Trophoblast cell (in vitro differentiated cells and primary cell): Measurements from ENCODE around the gene RRBP1.

Experiments
- DNase-seq, 2 donors: peaks; one replicate each; pipeline ENCODE4 v3.0.0-alpha.2; 2016
- H2AFZ ChIP-seq: 2 replicates; pipeline ENCODE4 v1.6.1; 2013; ENCODE audit warnings: low read length, moderate library complexity, mild to moderate bottlenecking; ENCODE audit not compliant: insufficient read depth, poor library complexity
- H2AK5ac ChIP-seq: 2 replicates; pipeline ENCODE4 v1.6.1; 2013; ENCODE audit warnings: mild to moderate bottlenecking, low read length
- H2BK120ac ChIP-seq: 2 replicates; pipeline ENCODE4 v1.6.1; 2013; ENCODE audit warnings: low read length, mild to moderate bottlenecking, moderate library complexity; ENCODE audit not compliant: insufficient read depth, poor library complexity
- H2BK12ac ChIP-seq: 2 replicates; pipeline ENCODE4 v1.6.1; 2013; ENCODE audit warnings: mild to moderate bottlenecking, low read length, moderate library complexity
- H2BK5ac ChIP-seq: 2 replicates; pipeline ENCODE4 v1.6.1; 2013; ENCODE audit warnings: low read length, low read depth, moderate library complexity, mild to moderate bottlenecking; ENCODE audit not compliant: poor library complexity
- H3K14ac ChIP-seq: 2 replicates; pipeline ENCODE4 v1.6.1; 2013; ENCODE audit warnings: mild to moderate bottlenecking, low read length
- H3K18ac ChIP-seq: 2 replicates; pipeline ENCODE4 v1.6.1; 2013; ENCODE audit warnings: mild to moderate bottlenecking, low read length
- H3K23ac ChIP-seq: 2 replicates; pipeline ENCODE4 v1.6.1; 2013; ENCODE audit warnings: low read length
- H3K27ac ChIP-seq: 2 replicates; pipeline ENCODE4 v1.5.1; 2013; ENCODE audit warnings: low read depth, mild to moderate bottlenecking, inconsistent platforms, low read length, moderate library complexity
- H3K27me3 ChIP-seq: 2 replicates; pipeline ENCODE4 v1.6.1; 2013; ENCODE audit warnings: inconsistent platforms, mild to moderate bottlenecking, low read length, moderate library complexity; ENCODE audit not compliant: insufficient read depth
- H3K36me3 ChIP-seq, 2 experiments: 1 replicate in 1 of 2; 2 replicates in 1 of 2; pipeline ENCODE4 v1.6.1; 2013; ENCODE audit warnings: low read length in 2 of 2, mild to moderate bottlenecking in 2 of 2, moderate library complexity in 1 of 2; ENCODE audit not compliant: insufficient read depth in 2 of 2, control insufficient read depth in 1 of 2
- H3K4ac ChIP-seq: 2 replicates; pipeline ENCODE4 v1.6.1; 2013; ENCODE audit warnings: low read depth, mild to moderate bottlenecking, low read length, moderate library complexity
- H3K4me1 ChIP-seq, 2 experiments: 1 replicate in 1 of 2; 2 replicates in 1 of 2; pipeline ENCODE4 v1.6.1; 2013; ENCODE audit warnings: low read length in 2 of 2, mild to moderate bottlenecking in 2 of 2, moderate library complexity in 1 of 2; ENCODE audit not compliant: insufficient read depth in 2 of 2, control insufficient read depth in 1 of 2
- H3K4me2 ChIP-seq: 2 replicates; pipeline ENCODE4 v1.6.1; 2013; ENCODE audit warnings: inconsistent platforms, mild to moderate bottlenecking, low read length, moderate library complexity
- H3K4me3 ChIP-seq: 2 replicates; pipeline ENCODE4 v1.5.1; 2013; ENCODE audit warnings: mild to moderate bottlenecking, low read depth, low read length, inconsistent platforms
- H3K79me1 ChIP-seq: one replicate; pipeline ENCODE4 v1.6.1; 2013; ENCODE audit warnings: low read length
- H3K79me2 ChIP-seq: 2 replicates; pipeline ENCODE4 v1.6.1; 2013; ENCODE audit warnings: low read length, mild to moderate bottlenecking; ENCODE audit not compliant: control insufficient read depth, insufficient read depth, poor library complexity
- H3K9ac ChIP-seq: 2 replicates; pipeline ENCODE4 v1.6.1; 2013; ENCODE audit warnings: mild to moderate bottlenecking, low read length
- H3K9me3 ChIP-seq: 2 replicates; pipeline ENCODE4 v1.6.1; 2013; ENCODE audit warnings: low read depth, mild to moderate bottlenecking, control low read depth, inconsistent platforms, low read length; ENCODE audit not compliant: insufficient read depth
- H4K12ac ChIP-seq: 2 replicates; pipeline ENCODE4 v1.6.1; 2013; ENCODE audit warnings: low read depth, mild to moderate bottlenecking, low read length, moderate library complexity
- H4K8ac ChIP-seq: 2 replicates; pipeline ENCODE4 v1.6.1; 2013; ENCODE audit warnings: low read depth, mild to moderate bottlenecking, low read length, moderate library complexity
- H4K91ac ChIP-seq: one replicate; pipeline ENCODE4 v1.6.1; 2013; ENCODE audit warnings: low read depth, mild to moderate bottlenecking, low read length, moderate library complexity
- WGBS: extraction: QIAGEN DNeasy Blood & Tissue Kit; methylation state at CpG from one replicate; pipeline ENCODE4 v1.1.7; 2013; ENCODE audit warnings: missing lambda C conversion rate; ENCODE audit not compliant: insufficient read length, insufficient coverage; ENCODE audit errors: extremely low coverage; 5-methylcytosine and 5-hydroxymethylcytosine counted together

The RRBP1 gene

DNA sequence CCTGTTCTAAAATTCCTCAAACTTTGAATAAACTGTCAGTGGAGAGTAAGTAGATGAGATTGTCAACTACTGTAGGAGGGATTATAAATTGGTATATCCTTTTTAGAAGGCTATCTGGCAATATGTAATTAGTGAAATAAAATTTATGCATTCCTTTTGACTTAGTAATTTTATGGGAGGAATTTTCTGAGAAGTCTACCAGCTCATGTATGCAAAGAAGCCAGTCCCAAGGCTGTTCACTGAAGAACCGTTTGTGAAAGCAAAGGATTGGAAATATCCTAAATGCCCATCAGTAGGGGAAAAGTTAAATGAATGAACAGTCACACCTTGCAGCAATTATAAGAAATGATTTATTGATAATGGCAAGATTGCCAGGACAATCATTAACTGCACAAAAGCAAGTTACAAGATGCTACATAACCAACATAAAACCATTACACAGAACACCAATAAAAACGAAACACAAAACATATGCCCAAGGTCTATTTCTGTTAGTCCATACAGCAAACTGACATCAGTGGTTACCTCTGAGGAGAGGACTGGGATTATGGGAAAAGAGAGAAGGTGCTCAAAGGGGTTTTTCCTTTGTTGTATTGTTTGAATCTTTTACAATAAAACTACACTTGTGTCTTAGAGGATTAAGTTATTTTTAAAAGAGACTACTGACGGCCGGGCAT is 116.7 kb downstream of the RRBP1 start:
- Histone ChIP-seq H3K27me3 (no peaks in the 10 kb centered on the region), H2AK5ac (no peak overlapping the region), H3K36me3 (no peaks in the 10 kb centered on the region), H3K4ac (no peak overlapping the region), H3K18ac (no peak overlapping the region), H3K4me1 (peaks cover 17% of the 10 kb centered on the region in 2 experiments), H3K79me2 (peaks cover 11% of the 10 kb centered on the region), H3K9me3 (no peaks in the 10 kb centered on the region), H4K12ac (no peak overlapping the region), H3K4me2 (no peak overlapping the region), H3K9ac (no peak overlapping the region), H4K91ac (no peak overlapping the region), H2BK12ac (no peak overlapping the region), H4K8ac (no peak overlapping the region), H3K14ac (no peak overlapping the region), H3K27ac (no peak overlapping the region), H2AFZ (no peak overlapping the region), H3K4me3 (no peak overlapping the region), H3K79me1 (peaks cover 28% of the 10 kb centered on the region), H2BK120ac (no peak overlapping the region), H2BK5ac (no peak overlapping the region), H3K23ac (no peak overlapping the region)
- peak in 1 of 2 donors; percentile 39 for DNase-seq
- no CpG with 5 or more reads among the region's 4 CpGs for WGBS
